Measurements from ENCODE around the gene ANKDD1A.

Gene ANKDD1A

DNA sequence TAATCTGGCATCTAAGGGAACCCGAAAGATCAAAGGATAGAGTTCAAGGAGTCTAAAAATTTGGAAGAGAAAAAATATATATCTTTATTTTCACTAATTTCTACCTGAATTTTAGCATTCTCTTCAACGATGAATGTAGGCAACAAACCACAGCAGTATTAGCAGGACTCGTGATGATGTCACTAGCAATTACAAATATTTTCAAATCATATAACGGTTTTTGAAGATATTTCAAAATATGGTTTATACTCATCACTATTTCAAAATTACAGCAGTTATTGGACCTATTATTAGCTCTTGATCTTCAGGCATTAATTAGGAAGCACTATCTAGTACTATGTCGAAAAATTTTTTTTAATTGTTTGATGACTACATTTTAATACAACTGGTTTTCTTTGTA lies 27.0 kb upstream of the ANKDD1A start:
- no peaks in the 10 kb centered on the region for H3K27me3 Mint-ChIP-seq
- no peaks in the 10 kb centered on the region for H3K36me3 Mint-ChIP-seq
- CTCF ChIA-PET: no interaction called here
- no peak for DNase-seq
- H3K9me3 Mint-ChIP-seq: no peaks in the 10 kb centered on the region
- no peak overlapping the region for H3K4me3 Mint-ChIP-seq
- no peak overlapping the region for H3K27ac Mint-ChIP-seq
- H3K4me1 Mint-ChIP-seq: peaks cover 29% of the 10 kb centered on the region

- DNase-seq: no peak
- H3K36me3 Mint-ChIP-seq: no peaks in the 10 kb centered on the region
- CTCF ChIA-PET: interaction anchor here (2.4 kb wide), 1 partner anchor 51 kb away, joined by 7 read pairs; no protein-coding TSS in a partner anchor
- no peaks in the 10 kb centered on the region for H3K9me3 Mint-ChIP-seq
- H3K4me3 Mint-ChIP-seq: no peak overlapping the region
- H3K27me3 Mint-ChIP-seq: no peaks in the 10 kb centered on the region
- H3K27ac Mint-ChIP-seq: no peak overlapping the region
- peaks cover 38% of the 10 kb centered on the region for H3K4me1 Mint-ChIP-seq
These were observed 23.4 kb upstream of the ANKDD1A start for GRCh38 chr15:64888336-64888735.

GRCh38 chr15:64891561-64891960 lies 20.1 kb upstream of the ANKDD1A start:
- Mint-ChIP-seq H3K9me3 (no peaks in the 10 kb centered on the region), H3K27me3 (no peaks in the 10 kb centered on the region), H3K4me1 (peaks cover 58% of the 10 kb centered on the region), H3K36me3 (peaks cover under 1% of the 10 kb centered on the region), H3K27ac (peak overlapping the region; percentile 100), H3K4me3 (peak overlapping the region; percentile 85)
- DNase-seq: no peak
- CTCF ChIA-PET: interaction anchor here (1.2 to 2.4 kb wide), 3 partner anchors 12 to 56 kb away, joined by 3 to 6 read pairs (median 4); no protein-coding TSS in a partner anchor

- H3K27ac Mint-ChIP-seq: peak overlapping the region; percentile 100
- no peaks in the 10 kb centered on the region for H3K9me3 Mint-ChIP-seq
- DNase-seq: peak; percentile 38
- no peaks in the 10 kb centered on the region for H3K27me3 Mint-ChIP-seq
- peaks cover 72% of the 10 kb centered on the region for H3K4me1 Mint-ChIP-seq
- CTCF ChIA-PET: interaction anchor here (1.1 to 3.3 kb wide), 9 partner anchors 10 to 67 kb away, joined by 3 to 16 read pairs (median 6); partner anchors contain the start of gene PIF1
- peaks cover 2% of the 10 kb centered on the region for H3K36me3 Mint-ChIP-seq
- H3K4me3 Mint-ChIP-seq: peak overlapping the region; percentile 85
These were observed 18.8 kb upstream of the ANKDD1A start for GRCh38 chr15:64892847-64893403.

DNA sequence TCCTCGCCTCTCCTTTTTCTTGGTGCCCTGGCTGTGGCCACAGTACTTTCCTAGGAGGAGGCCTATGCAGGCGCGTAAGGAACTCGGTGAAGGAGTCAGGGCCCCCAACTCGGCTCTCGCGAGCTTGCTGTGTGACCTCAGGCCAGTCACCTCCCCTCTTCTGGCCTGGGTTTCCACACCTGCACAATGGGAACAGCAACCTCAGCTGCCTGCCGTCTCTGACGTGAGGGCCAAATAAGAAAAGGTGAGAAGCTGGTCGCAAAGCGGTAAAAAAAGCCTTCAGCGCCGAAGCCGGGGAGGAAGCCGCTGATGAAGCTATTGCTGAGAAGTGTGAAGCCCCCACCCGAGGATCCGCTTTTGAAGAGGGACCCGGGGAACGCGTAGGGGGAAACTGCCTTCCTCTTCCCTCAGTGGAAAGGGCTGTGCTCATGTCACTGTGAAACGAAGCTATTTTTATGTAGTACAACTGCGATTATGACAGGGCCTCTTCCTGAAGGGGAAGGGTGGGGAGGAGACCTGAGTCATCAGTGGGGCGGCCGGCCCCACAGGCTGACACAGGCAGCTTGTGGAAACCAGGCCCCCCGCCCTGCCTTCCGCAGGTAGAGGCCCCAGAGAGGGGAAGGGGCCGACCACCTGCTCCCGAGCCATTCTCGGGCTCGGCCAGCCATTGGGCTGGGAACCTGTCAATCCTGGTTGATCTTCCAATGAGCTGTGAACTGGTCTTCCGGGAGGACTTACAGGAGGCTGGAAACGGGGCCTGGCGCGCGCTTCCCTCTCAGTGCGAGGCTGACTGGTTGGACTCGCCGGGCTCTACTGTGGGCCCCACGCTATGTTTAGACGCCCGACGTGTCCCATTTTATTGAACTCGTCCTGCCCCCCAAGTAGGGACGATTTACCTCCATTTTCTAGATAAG lies 18.0 kb upstream of the ANKDD1A start:
- Mint-ChIP-seq H3K9me3 (no peaks in the 10 kb centered on the region), H3K27me3 (no peaks in the 10 kb centered on the region), H3K36me3 (peaks cover 5% of the 10 kb centered on the region), H3K4me1 (peaks cover 75% of the 10 kb centered on the region), H3K4me3 (peak overlapping the region; percentile 85), H3K27ac (peak overlapping the region; percentile 100)
- DNase-seq: peak; percentile 99
- CTCF ChIA-PET: interaction anchor here (0.7 to 3.3 kb wide), 9 partner anchors 11 to 158 kb away, joined by 3 to 16 read pairs (median 6); partner anchors contain the start of gene PIF1

GRCh38 chr15:64894395-64895056 lies 17.2 kb upstream of the ANKDD1A start:
- no peaks in the 10 kb centered on the region for H3K27me3 Mint-ChIP-seq
- peak overlapping the region; percentile 85 for H3K4me3 Mint-ChIP-seq
- H3K27ac Mint-ChIP-seq: peak overlapping the region; percentile 100
- peaks cover 80% of the 10 kb centered on the region for H3K4me1 Mint-ChIP-seq
- CTCF ChIA-PET: interaction anchor here (0.7 to 3.3 kb wide), 14 partner anchors 10 to 158 kb away, joined by 3 to 16 read pairs (median 4); partner anchors contain the start of gene PIF1
- peak; percentile 96 for DNase-seq
- peaks cover 10% of the 10 kb centered on the region for H3K36me3 Mint-ChIP-seq
- H3K9me3 Mint-ChIP-seq: no peaks in the 10 kb centered on the region

GRCh38 chr15:64895285-64896065 lies 16.2 kb upstream of the ANKDD1A start:
- DNase-seq: peak; percentile 70
- H3K27ac Mint-ChIP-seq: peak overlapping the region; percentile 100
- peaks cover 10% of the 10 kb centered on the region for H3K36me3 Mint-ChIP-seq
- CTCF ChIA-PET: interaction anchor here (1.0 to 3.3 kb wide), 12 partner anchors 9 to 159 kb away, joined by 3 to 16 read pairs (median 4); partner anchors contain the start of gene PIF1
- H3K27me3 Mint-ChIP-seq: no peaks in the 10 kb centered on the region
- H3K4me3 Mint-ChIP-seq: peak overlapping the region; percentile 85
- H3K9me3 Mint-ChIP-seq: no peaks in the 10 kb centered on the region
- H3K4me1 Mint-ChIP-seq: peaks cover 80% of the 10 kb centered on the region

DNA sequence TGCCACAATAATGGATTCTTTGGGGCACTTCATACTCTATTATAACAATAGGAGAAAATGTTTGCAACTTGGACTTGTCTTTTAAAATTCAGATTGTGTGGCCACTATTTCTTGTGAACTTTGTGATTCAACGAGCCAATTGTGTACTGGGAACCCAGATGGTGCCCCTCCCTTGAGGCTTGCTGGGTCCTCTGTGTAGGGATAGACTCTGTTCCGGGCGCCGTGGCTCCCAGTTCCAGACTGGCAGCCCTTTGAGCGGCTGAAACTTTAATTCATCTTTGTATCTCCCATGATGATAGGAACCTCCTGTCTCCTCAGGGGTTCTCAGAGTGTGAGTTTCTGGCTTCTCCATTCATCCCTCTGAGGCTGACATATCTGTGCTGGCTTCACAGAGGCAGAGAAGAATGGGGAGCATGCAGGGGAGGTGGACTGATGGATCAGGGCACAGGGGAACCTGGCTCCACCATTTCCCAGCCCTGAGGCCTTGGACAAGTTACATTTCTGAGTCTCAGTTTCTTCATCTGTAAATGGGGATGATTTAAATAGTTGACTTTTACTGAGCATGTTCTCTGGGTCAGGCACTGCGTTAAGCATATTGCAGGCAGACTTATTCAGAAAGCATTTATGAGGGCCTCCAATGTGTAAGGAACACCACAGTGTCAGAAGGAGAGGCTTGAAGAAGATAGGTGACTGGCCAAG lies 15.2 kb upstream of the ANKDD1A start:
- Mint-ChIP-seq H3K27me3 (no peaks in the 10 kb centered on the region), H3K4me3 (peak overlapping the region; percentile 85), H3K27ac (peak overlapping the region; percentile 100), H3K4me1 (peaks cover 75% of the 10 kb centered on the region), H3K36me3 (peaks cover 17% of the 10 kb centered on the region), H3K9me3 (peaks cover 6% of the 10 kb centered on the region)
- CTCF ChIA-PET: interaction anchor here (1.5 kb wide), 1 partner anchor 39 kb away, joined by 5 read pairs; no protein-coding TSS in a partner anchor
- no peak for DNase-seq

DNA sequence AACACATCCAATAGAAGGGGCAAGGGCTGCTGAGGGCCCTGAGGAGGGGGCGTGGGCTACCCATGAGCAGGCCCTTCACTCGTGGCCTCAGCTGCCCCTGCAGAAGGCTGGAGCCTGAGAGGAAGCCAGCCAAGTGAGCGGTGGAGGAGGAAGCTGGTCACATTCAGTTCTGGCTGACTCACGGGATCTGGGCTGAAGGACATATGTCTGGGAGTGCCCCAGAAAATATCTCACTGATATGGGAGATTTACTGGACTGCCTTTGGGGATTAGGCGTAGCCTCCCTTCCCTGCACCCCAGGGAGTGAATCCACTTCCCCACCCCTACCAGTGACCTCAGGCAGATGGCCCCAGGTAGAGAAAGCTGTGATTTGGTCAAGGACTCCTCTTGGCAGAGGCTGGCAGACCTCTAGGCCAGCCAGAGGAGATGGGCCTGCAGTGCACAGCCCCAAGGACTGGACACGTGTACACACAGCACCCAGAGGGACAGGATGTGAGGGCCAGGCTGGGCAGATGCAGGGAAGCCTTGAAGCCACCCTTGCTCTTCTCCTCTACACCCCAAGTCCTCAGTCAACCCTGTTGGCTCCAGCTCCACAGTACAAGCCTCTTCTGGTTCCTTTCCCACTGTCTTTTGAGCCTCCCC lies 14.2 kb upstream of the ANKDD1A start:
- DNase-seq: no peak
- peaks cover 8% of the 10 kb centered on the region for H3K9me3 Mint-ChIP-seq
- H3K27ac Mint-ChIP-seq: no peak overlapping the region
- H3K4me3 Mint-ChIP-seq: no peak overlapping the region
- CTCF ChIA-PET: interaction anchor here (1.0 kb wide), 1 partner anchor 88 kb away, joined by 3 read pairs; no protein-coding TSS in a partner anchor
- no peaks in the 10 kb centered on the region for H3K27me3 Mint-ChIP-seq
- peaks cover 75% of the 10 kb centered on the region for H3K4me1 Mint-ChIP-seq
- H3K36me3 Mint-ChIP-seq: peaks cover 17% of the 10 kb centered on the region

GRCh38 chr15:64898406-64898805 lies 13.3 kb upstream of the ANKDD1A start:
- no peak overlapping the region for H3K27ac Mint-ChIP-seq
- CTCF ChIA-PET: interaction anchor here (1.0 kb wide), 1 partner anchor 89 kb away, joined by 3 read pairs; no protein-coding TSS in a partner anchor
- peaks cover 75% of the 10 kb centered on the region for H3K4me1 Mint-ChIP-seq
- no peak overlapping the region for H3K4me3 Mint-ChIP-seq
- no peak for DNase-seq
- no peaks in the 10 kb centered on the region for H3K27me3 Mint-ChIP-seq
- H3K36me3 Mint-ChIP-seq: peaks cover 17% of the 10 kb centered on the region
- H3K9me3 Mint-ChIP-seq: peaks cover 8% of the 10 kb centered on the region

DNA sequence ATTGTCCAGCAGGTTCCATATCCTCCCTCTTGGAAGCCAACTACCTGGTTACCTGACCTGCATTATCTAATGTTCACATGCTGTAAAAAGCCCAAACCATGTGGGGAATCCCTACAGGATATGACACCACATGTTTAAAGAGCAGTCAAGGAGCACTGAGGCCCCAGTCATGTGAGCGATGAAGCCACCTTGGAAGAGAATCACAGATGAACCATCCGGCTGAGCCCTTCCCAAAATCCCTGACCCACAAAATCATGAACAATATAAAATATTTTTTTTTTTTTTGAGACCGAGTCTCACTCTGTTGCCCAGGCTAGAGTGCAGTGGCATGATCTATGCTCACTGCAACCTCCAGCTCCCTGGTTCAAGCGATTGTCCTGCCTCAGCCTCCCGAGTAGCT lies 10.6 kb upstream of the ANKDD1A start:
- CTCF ChIA-PET: interaction anchor here (0.6 to 1.5 kb wide), 3 partner anchors 65 to 204 kb away, joined by 3 to 5 read pairs (median 3); no protein-coding TSS in a partner anchor
- no peak overlapping the region for H3K4me3 Mint-ChIP-seq
- no peak overlapping the region for H3K27ac Mint-ChIP-seq
- peaks cover 8% of the 10 kb centered on the region for H3K9me3 Mint-ChIP-seq
- peaks cover 70% of the 10 kb centered on the region for H3K4me1 Mint-ChIP-seq
- peaks cover 22% of the 10 kb centered on the region for H3K36me3 Mint-ChIP-seq
- no peak for DNase-seq
- H3K27me3 Mint-ChIP-seq: no peaks in the 10 kb centered on the region

DNA sequence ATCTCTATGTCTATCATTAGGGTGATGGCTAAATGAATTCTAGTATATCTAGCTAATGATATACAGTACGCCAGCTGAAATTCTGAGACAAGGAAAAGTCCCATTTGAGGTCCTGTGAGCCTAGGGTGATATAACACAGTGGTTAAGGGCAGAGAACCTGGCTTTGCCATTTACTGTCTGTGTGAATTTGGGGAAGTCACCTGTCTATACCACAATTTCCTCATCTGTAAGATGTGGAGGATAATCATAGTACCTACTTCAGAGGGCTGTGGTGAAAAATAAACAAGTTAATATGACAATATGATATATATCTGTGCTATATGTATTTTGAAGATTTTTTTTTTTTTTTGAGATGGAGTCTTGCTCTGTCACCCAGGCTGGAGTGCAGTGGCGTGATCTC lies 9.8 kb upstream of the ANKDD1A start:
- peaks cover 8% of the 10 kb centered on the region for H3K9me3 Mint-ChIP-seq
- H3K4me1 Mint-ChIP-seq: peaks cover 62% of the 10 kb centered on the region
- DNase-seq: no peak
- no peak overlapping the region for H3K4me3 Mint-ChIP-seq
- CTCF ChIA-PET: interaction anchor here (1.0 kb wide), 1 partner anchor 92 kb away, joined by 3 read pairs; no protein-coding TSS in a partner anchor
- peaks cover 20% of the 10 kb centered on the region for H3K36me3 Mint-ChIP-seq
- no peaks in the 10 kb centered on the region for H3K27me3 Mint-ChIP-seq
- H3K27ac Mint-ChIP-seq: peak overlapping the region; percentile 76

Data from activated naive CD4-positive, alpha-beta T cell treated with anti-CD3 and anti-CD28 coated beads, Interleukin-2, amount 10 ng/mL, durations not matched to agents 7 days and 5 days (primary cell).